K562 (cell line): ENCODE measurements around the gene BEST2. TPM values are rescaled to one million over a fixed set of nuclear protein-coding genes. Genes with fewer than 3 reads are reported as not detected.

ENCODE experiments used
- DMBX1 ChIP-seq: fragments of 250-450 bp; sonication (Bioruptor Pico); IDR thresholded peaks from 2 replicates; pipeline ENCODE4 v1.8.0; 2022; ENCODE audit warnings: inconsistent platforms, mild to moderate bottlenecking, moderate library complexity, borderline replicate concordance
- HCFC1 ChIP-seq: IDR thresholded peaks from 2 replicates; pipeline ENCODE4 v1.6.1; 2012; ENCODE audit warnings: low read depth, low read length, improper control_type of control experiment
- NR2C2 ChIP-seq, 2 experiments: fragments of 200-800 bp in 1 of 2; sonication (Bioruptor generic) in 1 of 2; sonication (generic) in 1 of 2; formaldehyde crosslinking in 1 of 2; IDR thresholded peaks; 2 replicates each; pipeline versions ENCODE4 v1.6.1 to v1.8.0; 2016 to 2022; ENCODE audit warnings: mild to moderate bottlenecking in 1 of 2, missing compliant biosample characterization in 1 of 2, missing genetic modification characterization in 1 of 2, missing genetic modification reagents in 1 of 2
- NRF1 ChIP-seq, 2 experiments: fragments of 450-650 bp; IDR thresholded peaks in 1 of 2; conservative IDR thresholded peaks in 1 of 2; 2 replicates each; pipeline ENCODE4 v1.6.1; 2014; ENCODE audit warnings: mild to moderate bottlenecking in 2 of 2
- RBM25 ChIP-seq: fragments of 200-400 bp; formaldehyde crosslinking; IDR thresholded peaks from 2 replicates; pipeline ENCODE4 v1.6.1; 2018; ENCODE audit warnings: low read length, low read depth, moderate library complexity; ENCODE audit not compliant: severe bottlenecking
- SAP30 ChIP-seq: fragments of 200-600 bp; sonication (generic); IDR thresholded peaks from 2 replicates; pipeline ENCODE4 v1.6.1; 2012; ENCODE audit warnings: borderline replicate concordance, low read depth, mild to moderate bottlenecking, moderate library complexity, low read length, control low read depth, inconsistent platforms; ENCODE audit not compliant: insufficient read depth, poor library complexity, severe bottlenecking
- XRCC4 ChIP-seq: IDR thresholded peaks from one replicate; pipeline ENCODE4 v1.6.1; 2011; ENCODE audit not compliant: insufficient read depth, insufficient read length; ENCODE audit errors: extremely low read depth
- ZNF146 ChIP-seq: IDR thresholded peaks from one replicate; pipeline ENCODE4 v1.6.1; 2018; ENCODE audit warnings: missing compliant biosample characterization; ENCODE audit not compliant: unreplicated experiment
- polyA plus RNA-seq, 8 experiments: library from polyadenylated mRNA; depleted of rRNA in 4 of 8; stranded (reverse) in 5 of 8; unstranded in 3 of 8; fragments of >200 nt; fragmentation: Nextera tagmentation in 2 of 8; fragmentation: Illumina TruSeq in 1 of 8; extraction: Ambion mirVana in 2 of 8; extraction: Trizol in 1 of 8; gene quantifications; 2 replicates each; pipeline versions ENCODE4 v1.2.1 to v1.2.3, GENCODE V29; 2011 to 2014; ENCODE audit warnings: inconsistent platforms in 1 of 8, missing spikeins in 1 of 8
- total RNA-seq, 7 experiments: library from RNA; depleted of rRNA in 6 of 7; stranded (reverse); fragments of >200 nt in 6 of 7; fragmentation: Illumina TruSeq in 2 of 7; extraction: Trizol in 2 of 7; gene quantifications; 2 replicates each; pipeline versions ENCODE4 v1.2.1 to v1.2.3, GENCODE V29; 2011 to 2021; ENCODE audit warnings: low replicate concordance in 1 of 7
- TF ChIP-seq, protein P1 (sequence below): sonication (generic); formaldehyde crosslinking; IDR thresholded peaks from 2 replicates; pipeline ENCODE4 v1.8.1; 2023; ENCODE audit warnings: mild to moderate bottlenecking, missing genetic modification reagents
- TF ChIP-seq, protein P2 (sequence below): fragments of 250-450 bp; sonication (Bioruptor Pico); IDR thresholded peaks from 2 replicates; pipeline ENCODE4 v1.9.0; 2021; ENCODE audit warnings: mild to moderate bottlenecking
- TF ChIP-seq, protein P3 (sequence below): fragments of 250-450 bp; sonication (Bioruptor Pico); IDR thresholded peaks from 2 replicates; pipeline ENCODE4 v1.8.0; 2022; ENCODE audit warnings: moderate library complexity, mild to moderate bottlenecking, inconsistent platforms
- TF ChIP-seq, protein P4 (sequence below): fragments of 450-650 bp; IDR thresholded peaks from 2 replicates; pipeline ENCODE4 v1.6.1; 2014; ENCODE audit warnings: low read depth, mild to moderate bottlenecking, moderate library complexity, borderline replicate concordance
- TF ChIP-seq, protein P5 (sequence below): fragments of 250-450 bp; sonication (Bioruptor Pico); IDR thresholded peaks from 2 replicates; pipeline ENCODE4 v1.4.0; 2020; ENCODE audit warnings: mild to moderate bottlenecking, moderate library complexity, borderline replicate concordance
- TF ChIP-seq, protein P6 (sequence below): fragments of 250-450 bp; sonication (Bioruptor Pico); IDR thresholded peaks from 2 replicates; pipeline ENCODE4 v1.8.0; 2022; ENCODE audit warnings: inconsistent platforms

The BEST2 gene
- total and polyA plus RNA-seq, 9 of the 15 experiments (the other 6 are each of a cell fraction or from before 2014, with no cell fraction given), result not detected

DNA sequence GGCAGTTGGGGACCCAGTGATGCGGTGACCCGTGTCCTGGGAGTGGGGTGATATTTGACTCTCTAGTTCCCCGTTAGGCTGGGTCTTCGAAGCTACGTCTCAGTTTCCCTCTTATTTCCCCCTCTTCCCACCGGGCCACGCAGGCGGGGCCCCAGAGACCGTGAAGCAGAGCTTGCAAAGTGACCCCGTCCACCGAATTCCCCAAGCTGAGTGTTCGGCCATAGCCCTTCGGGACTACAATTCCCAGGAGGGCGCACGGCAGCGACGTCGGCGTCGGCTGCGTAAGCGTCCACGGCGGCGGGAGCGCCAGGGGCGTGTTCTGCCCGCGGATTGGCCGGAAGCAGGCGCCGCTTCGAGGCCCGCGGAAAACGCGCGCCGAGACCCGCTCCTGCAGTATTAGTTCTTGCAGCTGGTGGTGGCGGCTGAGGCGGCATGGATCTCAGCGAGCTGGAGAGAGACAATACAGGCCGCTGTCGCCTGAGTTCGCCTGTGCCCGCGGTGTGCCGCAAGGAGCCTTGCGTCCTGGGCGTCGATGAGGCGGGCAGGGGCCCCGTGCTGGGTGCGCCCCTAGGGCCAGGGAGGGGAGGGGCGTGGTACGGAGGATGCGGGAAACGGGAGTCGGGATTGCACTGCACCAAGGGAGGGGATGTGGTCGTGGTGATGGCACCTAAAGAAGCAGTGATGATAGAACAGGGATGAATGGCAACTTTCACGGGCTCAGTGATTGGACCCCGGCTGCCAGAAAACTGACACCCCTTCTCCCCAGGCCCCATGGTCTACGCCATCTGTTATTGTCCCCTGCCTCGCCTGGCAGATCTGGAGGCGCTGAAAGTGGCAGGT is 54.9 kb downstream of the BEST2 start, which contains the start of gene RNASEH2A (continued):
- TF ChIP-seq, protein P1, sequence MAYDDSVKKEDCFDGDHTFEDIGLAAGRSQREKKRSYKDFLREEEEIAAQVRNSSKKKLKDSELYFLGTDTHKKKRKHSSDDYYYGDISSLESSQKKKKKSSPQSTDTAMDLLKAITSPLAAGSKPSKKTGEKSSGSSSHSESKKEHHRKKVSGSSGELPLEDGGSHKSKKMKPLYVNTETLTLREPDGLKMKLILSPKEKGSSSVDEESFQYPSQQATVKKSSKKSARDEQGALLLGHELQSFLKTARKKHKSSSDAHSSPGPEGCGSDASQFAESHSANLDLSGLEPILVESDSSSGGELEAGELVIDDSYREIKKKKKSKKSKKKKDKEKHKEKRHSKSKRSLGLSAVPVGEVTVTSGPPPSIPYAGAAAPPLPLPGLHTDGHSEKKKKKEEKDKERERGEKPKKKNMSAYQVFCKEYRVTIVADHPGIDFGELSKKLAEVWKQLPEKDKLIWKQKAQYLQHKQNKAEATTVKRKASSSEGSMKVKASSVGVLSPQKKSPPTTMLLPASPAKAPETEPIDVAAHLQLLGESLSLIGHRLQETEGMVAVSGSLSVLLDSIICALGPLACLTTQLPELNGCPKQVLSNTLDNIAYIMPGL (CRISPR knock-in tag), result peak; percentile 85; the same call in 1 of the 2 replicates
- TF ChIP-seq, protein P2, sequence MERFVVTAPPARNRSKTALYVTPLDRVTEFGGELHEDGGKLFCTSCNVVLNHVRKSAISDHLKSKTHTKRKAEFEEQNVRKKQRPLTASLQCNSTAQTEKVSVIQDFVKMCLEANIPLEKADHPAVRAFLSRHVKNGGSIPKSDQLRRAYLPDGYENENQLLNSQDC, result no peak
- no peak for TF ChIP-seq RBM25
- TF ChIP-seq DMBX1 (CRISPR knock-in tag), result 0 out of 2 replicates have a peak, but pooled peaks have one; percentile 16
- TF ChIP-seq ZNF146 (CRISPR knock-in tag), result no peak
- TF ChIP-seq NRF1 (conservative IDR thresholded peaks at IDR 0.05 in 1 of 2, IDR thresholded peaks at IDR 0.05 in 1 of 2), result peak; percentile 84 to 87
- TF ChIP-seq, protein P3, sequence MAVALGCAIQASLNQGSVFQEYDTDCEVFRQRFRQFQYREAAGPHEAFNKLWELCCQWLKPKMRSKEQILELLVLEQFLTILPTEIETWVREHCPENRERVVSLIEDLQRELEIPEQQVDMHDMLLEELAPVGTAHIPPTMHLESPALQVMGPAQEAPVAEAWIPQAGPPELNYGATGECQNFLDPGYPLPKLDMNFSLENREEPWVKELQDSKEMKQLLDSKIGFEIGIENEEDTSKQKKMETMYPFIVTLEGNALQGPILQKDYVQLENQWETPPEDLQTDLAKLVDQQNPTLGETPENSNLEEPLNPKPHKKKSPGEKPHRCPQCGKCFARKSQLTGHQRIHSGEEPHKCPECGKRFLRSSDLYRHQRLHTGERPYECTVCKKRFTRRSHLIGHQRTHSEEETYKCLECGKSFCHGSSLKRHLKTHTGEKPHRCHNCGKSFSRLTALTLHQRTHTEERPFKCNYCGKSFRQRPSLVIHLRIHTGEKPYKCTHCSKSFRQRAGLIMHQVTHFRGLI (CRISPR knock-in tag), result no peak
- no peak for TF ChIP-seq XRCC4
- TF ChIP-seq, protein P4, sequence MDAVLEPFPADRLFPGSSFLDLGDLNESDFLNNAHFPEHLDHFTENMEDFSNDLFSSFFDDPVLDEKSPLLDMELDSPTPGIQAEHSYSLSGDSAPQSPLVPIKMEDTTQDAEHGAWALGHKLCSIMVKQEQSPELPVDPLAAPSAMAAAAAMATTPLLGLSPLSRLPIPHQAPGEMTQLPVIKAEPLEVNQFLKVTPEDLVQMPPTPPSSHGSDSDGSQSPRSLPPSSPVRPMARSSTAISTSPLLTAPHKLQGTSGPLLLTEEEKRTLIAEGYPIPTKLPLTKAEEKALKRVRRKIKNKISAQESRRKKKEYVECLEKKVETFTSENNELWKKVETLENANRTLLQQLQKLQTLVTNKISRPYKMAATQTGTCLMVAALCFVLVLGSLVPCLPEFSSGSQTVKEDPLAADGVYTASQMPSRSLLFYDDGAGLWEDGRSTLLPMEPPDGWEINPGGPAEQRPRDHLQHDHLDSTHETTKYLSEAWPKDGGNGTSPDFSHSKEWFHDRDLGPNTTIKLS, result peak; percentile 90
- TF ChIP-seq HCFC1, result peak; percentile 97
- TF ChIP-seq SAP30, result peak; percentile 94
- TF ChIP-seq, protein P5, sequence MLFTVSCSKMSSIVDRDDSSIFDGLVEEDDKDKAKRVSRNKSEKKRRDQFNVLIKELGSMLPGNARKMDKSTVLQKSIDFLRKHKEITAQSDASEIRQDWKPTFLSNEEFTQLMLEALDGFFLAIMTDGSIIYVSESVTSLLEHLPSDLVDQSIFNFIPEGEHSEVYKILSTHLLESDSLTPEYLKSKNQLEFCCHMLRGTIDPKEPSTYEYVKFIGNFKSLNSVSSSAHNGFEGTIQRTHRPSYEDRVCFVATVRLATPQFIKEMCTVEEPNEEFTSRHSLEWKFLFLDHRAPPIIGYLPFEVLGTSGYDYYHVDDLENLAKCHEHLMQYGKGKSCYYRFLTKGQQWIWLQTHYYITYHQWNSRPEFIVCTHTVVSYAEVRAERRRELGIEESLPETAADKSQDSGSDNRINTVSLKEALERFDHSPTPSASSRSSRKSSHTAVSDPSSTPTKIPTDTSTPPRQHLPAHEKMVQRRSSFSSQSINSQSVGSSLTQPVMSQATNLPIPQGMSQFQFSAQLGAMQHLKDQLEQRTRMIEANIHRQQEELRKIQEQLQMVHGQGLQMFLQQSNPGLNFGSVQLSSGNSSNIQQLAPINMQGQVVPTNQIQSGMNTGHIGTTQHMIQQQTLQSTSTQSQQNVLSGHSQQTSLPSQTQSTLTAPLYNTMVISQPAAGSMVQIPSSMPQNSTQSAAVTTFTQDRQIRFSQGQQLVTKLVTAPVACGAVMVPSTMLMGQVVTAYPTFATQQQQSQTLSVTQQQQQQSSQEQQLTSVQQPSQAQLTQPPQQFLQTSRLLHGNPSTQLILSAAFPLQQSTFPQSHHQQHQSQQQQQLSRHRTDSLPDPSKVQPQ (CRISPR knock-in tag), result no peak
- no peak; the same call in 1 of the 2 replicates for TF ChIP-seq NR2C2 (CRISPR knock-in tag; IDR thresholded peaks at IDR 0.05)
- TF ChIP-seq NR2C2 (tag; IDR thresholded peaks at IDR 0.05), result peak; percentile 70
- TF ChIP-seq, protein P6, sequence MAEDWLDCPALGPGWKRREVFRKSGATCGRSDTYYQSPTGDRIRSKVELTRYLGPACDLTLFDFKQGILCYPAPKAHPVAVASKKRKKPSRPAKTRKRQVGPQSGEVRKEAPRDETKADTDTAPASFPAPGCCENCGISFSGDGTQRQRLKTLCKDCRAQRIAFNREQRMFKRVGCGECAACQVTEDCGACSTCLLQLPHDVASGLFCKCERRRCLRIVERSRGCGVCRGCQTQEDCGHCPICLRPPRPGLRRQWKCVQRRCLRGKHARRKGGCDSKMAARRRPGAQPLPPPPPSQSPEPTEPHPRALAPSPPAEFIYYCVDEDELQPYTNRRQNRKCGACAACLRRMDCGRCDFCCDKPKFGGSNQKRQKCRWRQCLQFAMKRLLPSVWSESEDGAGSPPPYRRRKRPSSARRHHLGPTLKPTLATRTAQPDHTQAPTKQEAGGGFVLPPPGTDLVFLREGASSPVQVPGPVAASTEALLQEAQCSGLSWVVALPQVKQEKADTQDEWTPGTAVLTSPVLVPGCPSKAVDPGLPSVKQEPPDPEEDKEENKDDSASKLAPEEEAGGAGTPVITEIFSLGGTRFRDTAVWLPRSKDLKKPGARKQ (CRISPR knock-in tag), result no peak
